GM23338 (cell line): ENCODE measurements around the gene RPL12. TPM values are rescaled to one million over a fixed set of nuclear protein-coding genes. Genes with fewer than 3 reads are reported as not detected.

Source experiments
- ATAC-seq: fragments of 200-7000 bp; cut with Tn5 transposase; 3 replicates; pipeline ENCODE4 v1.9.1; 2020
- DNase-seq: peaks from one replicate; pipeline ENCODE4 v3.0.0-alpha.2; 2015; ENCODE audit warnings: low spot score
- H2AFZ ChIP-seq: fragments of 200-600 bp; sonication (generic); 2 replicates; pipeline ENCODE4 v1.8.0; 2016; ENCODE audit warnings: antibody characterized with exemption, mild to moderate bottlenecking, moderate library complexity
- H3F3A ChIP-seq: fragments of 200-600 bp; sonication (generic); replicated peaks from 2 replicates; pipeline ENCODE4 v1.8.0; 2017; ENCODE audit warnings: antibody characterized with exemption, mixed run types, low read depth
- H3K27ac ChIP-seq: fragments of 200-600 bp; sonication (generic); 2 replicates; pipeline ENCODE4 v1.6.1; 2016; ENCODE audit warnings: low read depth
- H3K27me3 ChIP-seq: fragments of 200-600 bp; sonication (generic); 2 replicates; pipeline ENCODE4 v1.8.0; 2016; ENCODE audit warnings: mild to moderate bottlenecking, mixed run types, moderate library complexity; ENCODE audit not compliant: insufficient read depth
- H3K36me3 ChIP-seq: fragments of 200-600 bp; sonication (generic); 2 replicates; pipeline ENCODE4 v1.8.0; 2016; ENCODE audit warnings: mild to moderate bottlenecking; ENCODE audit not compliant: insufficient read depth
- H3K4me1 ChIP-seq: fragments of 200-600 bp; sonication (generic); 2 replicates; pipeline ENCODE4 v1.8.0; 2016; ENCODE audit warnings: mild to moderate bottlenecking, moderate library complexity; ENCODE audit not compliant: insufficient read depth
- H3K4me2 ChIP-seq: fragments of 200-600 bp; sonication (generic); 2 replicates; pipeline ENCODE4 v1.7.1; 2017; ENCODE audit warnings: mixed run types
- H3K4me3 ChIP-seq: fragments of 200-600 bp; sonication (generic); 2 replicates; pipeline ENCODE4 v1.6.1; 2016; ENCODE audit warnings: mixed run types
- H3K79me2 ChIP-seq: fragments of 200-600 bp; sonication (generic); replicated peaks from 2 replicates; pipeline ENCODE4 v1.8.0; 2017; ENCODE audit warnings: mild to moderate bottlenecking; ENCODE audit not compliant: insufficient read depth
- H3K9me2 ChIP-seq: fragments of 200-600 bp; sonication (generic); 2 replicates; pipeline ENCODE4 v1.8.0; 2017; ENCODE audit not compliant: insufficient read depth
- H4K20me1 ChIP-seq: fragments of 200-600 bp; sonication (generic); replicated peaks from 2 replicates; pipeline ENCODE4 v1.8.0; 2017; ENCODE audit warnings: mild to moderate bottlenecking; ENCODE audit not compliant: insufficient read depth
- H3K27ac Mint-ChIP-seq: 2 replicates; pipeline ENCODE4 v1.8.0; 2020; ENCODE audit warnings: inconsistent platforms, mild to moderate bottlenecking, moderate library complexity, mixed read lengths
- H3K27me3 Mint-ChIP-seq: 3 replicates; pipeline ENCODE4 v1.8.0; 2022; ENCODE audit warnings: low read depth, mild to moderate bottlenecking, moderate library complexity, mixed read lengths, inconsistent platforms; ENCODE audit not compliant: insufficient read depth, poor library complexity
- H3K36me3 Mint-ChIP-seq: 3 replicates; pipeline ENCODE4 v1.8.0; 2021; ENCODE audit warnings: low read depth, mild to moderate bottlenecking, inconsistent platforms, moderate library complexity, mixed read lengths
- H3K4me1 Mint-ChIP-seq: 3 replicates; pipeline ENCODE4 v1.8.0; 2020; ENCODE audit warnings: mild to moderate bottlenecking, inconsistent platforms, mixed read lengths
- H3K4me3 Mint-ChIP-seq: 3 replicates; pipeline ENCODE4 v1.8.0; 2021; ENCODE audit warnings: moderate library complexity, mild to moderate bottlenecking, inconsistent platforms, mixed read lengths
- H3K9me3 Mint-ChIP-seq: 3 replicates; pipeline ENCODE4 v1.8.0; 2020; ENCODE audit warnings: moderate library complexity, mild to moderate bottlenecking, inconsistent platforms, mixed read lengths
- CREB1 ChIP-seq: fragments of 250-450 bp; sonication (Bioruptor Pico); IDR thresholded peaks from 2 replicates; pipeline ENCODE4 v1.5.0; 2020; ENCODE audit warnings: low read depth, mild to moderate bottlenecking, moderate library complexity
- EZH2phosphoT487 ChIP-seq: fragments of 200-600 bp; sonication (generic); IDR thresholded peaks from one replicate; pipeline ENCODE4 v1.8.1; 2018; ENCODE audit warnings: antibody characterized with exemption; ENCODE audit not compliant: unreplicated experiment
- JUNB ChIP-seq: IDR thresholded peaks from one replicate; pipeline ENCODE4 v1.6.1; 2016; ENCODE audit warnings: antibody characterized with exemption; ENCODE audit not compliant: unreplicated experiment
- NANOG ChIP-seq: IDR thresholded peaks from 2 replicates; pipeline ENCODE4 v1.6.1; 2016; ENCODE audit warnings: antibody characterized with exemption, borderline replicate concordance
- REST ChIP-seq: IDR thresholded peaks from one replicate; pipeline ENCODE4 v1.6.1; 2018; ENCODE audit warnings: antibody characterized with exemption; ENCODE audit not compliant: unreplicated experiment
- ZNF331 ChIP-seq: fragments of 250-450 bp; sonication (Bioruptor Pico); IDR thresholded peaks from 2 replicates; pipeline ENCODE4 v1.5.0; 2020; ENCODE audit warnings: low read depth, mild to moderate bottlenecking, moderate library complexity
- ZNF462 ChIP-seq: fragments of 250-450 bp; sonication (Bioruptor Pico); IDR thresholded peaks from 2 replicates; pipeline ENCODE4 v1.5.0; 2020; ENCODE audit warnings: mild to moderate bottlenecking, moderate library complexity
- polyA plus RNA-seq: library from polyadenylated mRNA; unstranded; fragments of >200 nt; fragmentation: Nextera tagmentation; extraction: Ambion mirVana; gene quantifications from 2 replicates; pipeline ENCODE4 v1.2.1, GENCODE V29; 2016
- total RNA-seq: library from RNA; depleted of rRNA; stranded (reverse); fragments of >200 nt; shearing (Covaris generic); gene quantifications from 2 replicates; pipeline ENCODE4 v1.2.3, GENCODE V29; 2014
- TF ChIP-seq, protein P1 (sequence below), 2 experiments: fragments of 200-600 bp in 1 of 2; sonication (generic) in 1 of 2; conservative IDR thresholded peaks; 2 replicates each; pipeline versions ENCODE4 v1.5.1 to v1.6.1; 2016 to 2017; ENCODE audit warnings: antibody characterized with exemption in 2 of 2, low read depth in 2 of 2, mild to moderate bottlenecking in 2 of 2, moderate library complexity in 1 of 2

Gene RPL12
- total and polyA plus RNA-seq, 2 experiments from 2014 or later, result 2,121 to 2,596 TPM

DNA sequence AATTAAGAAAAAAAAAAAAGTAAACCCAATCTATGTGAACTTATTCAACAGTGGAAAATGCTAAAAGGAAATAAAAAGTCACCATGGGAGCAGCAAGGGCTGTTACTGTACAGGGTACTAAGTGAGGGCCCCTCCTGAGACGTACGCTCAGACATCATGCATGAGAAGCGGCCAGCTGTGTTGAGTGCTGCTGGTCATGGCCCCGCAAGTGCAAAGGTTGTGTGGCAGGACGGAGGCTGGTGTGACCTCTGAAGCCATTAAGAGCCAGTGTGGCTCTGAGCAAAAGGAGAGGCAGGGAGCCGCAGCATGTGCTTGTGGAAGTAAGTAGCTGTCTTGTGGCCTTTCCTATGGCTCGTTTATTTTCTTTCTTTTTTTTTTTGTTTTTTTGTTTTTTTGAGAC is 30.1 kb downstream of the RPL12 start:
- H3K9me2 ChIP-seq, result no peaks in the 10 kb centered on the region
- ATAC-seq (no peak), DNase-seq (no peak)
- H3K4me2 ChIP-seq, result no peak overlapping the region
- no peak overlapping the region for H2AFZ ChIP-seq
- no peak overlapping the region for H3K27ac ChIP-seq
- peaks cover 12% of the 10 kb centered on the region for H3K4me1 ChIP-seq
- TF ChIP-seq NANOG (no peak), REST (no peak), EZH2phosphoT487 (no peak), JUNB (no peak), CREB1 (CRISPR knock-in tag) (no peak), ZNF462 (no peak), ZNF331 (CRISPR knock-in tag) (no peak)
- TF ChIP-seq, protein P1, sequence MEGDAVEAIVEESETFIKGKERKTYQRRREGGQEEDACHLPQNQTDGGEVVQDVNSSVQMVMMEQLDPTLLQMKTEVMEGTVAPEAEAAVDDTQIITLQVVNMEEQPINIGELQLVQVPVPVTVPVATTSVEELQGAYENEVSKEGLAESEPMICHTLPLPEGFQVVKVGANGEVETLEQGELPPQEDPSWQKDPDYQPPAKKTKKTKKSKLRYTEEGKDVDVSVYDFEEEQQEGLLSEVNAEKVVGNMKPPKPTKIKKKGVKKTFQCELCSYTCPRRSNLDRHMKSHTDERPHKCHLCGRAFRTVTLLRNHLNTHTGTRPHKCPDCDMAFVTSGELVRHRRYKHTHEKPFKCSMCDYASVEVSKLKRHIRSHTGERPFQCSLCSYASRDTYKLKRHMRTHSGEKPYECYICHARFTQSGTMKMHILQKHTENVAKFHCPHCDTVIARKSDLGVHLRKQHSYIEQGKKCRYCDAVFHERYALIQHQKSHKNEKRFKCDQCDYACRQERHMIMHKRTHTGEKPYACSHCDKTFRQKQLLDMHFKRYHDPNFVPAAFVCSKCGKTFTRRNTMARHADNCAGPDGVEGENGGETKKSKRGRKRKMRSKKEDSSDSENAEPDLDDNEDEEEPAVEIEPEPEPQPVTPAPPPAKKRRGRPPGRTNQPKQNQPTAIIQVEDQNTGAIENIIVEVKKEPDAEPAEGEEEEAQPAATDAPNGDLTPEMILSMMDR (conservative IDR thresholded peaks at IDR 0.05; ENCODE audit: low read depth in 2 of 2), result no peak
- Mint-ChIP-seq H3K27me3 (peaks cover 21% of the 10 kb centered on the region), H3K4me1 (peaks cover 34% of the 10 kb centered on the region), H3K27ac (no peak overlapping the region), H3K9me3 (no peaks in the 10 kb centered on the region), H3K4me3 (no peak overlapping the region), H3K36me3 (no peaks in the 10 kb centered on the region; the same call in 2 of the 3 replicates)
- H3F3A ChIP-seq, result 0 out of 2 replicates have a peak, but pooled peaks cover 6% of the 10 kb centered on the region
- H3K4me3 ChIP-seq, result no peak overlapping the region
- H3K27me3 ChIP-seq, result no peaks in the 10 kb centered on the region
- no peaks in the 10 kb centered on the region for H3K36me3 ChIP-seq
- H4K20me1 ChIP-seq, result no peaks in the 10 kb centered on the region; the same call in none of the 2 replicates
- peaks cover 20% of the 10 kb centered on the region for H3K79me2 ChIP-seq
